GM19328 (cell line): ENCODE measurements around the gene SCAF4.

Experiments used
- ATAC-seq: cut with Tn5 transposase; IDR thresholded peaks from one replicate; pipeline ENCODE4 v1.9.1; 2021; ENCODE audit warnings: mild to moderate bottlenecking, moderate library complexity; ENCODE audit not compliant: unreplicated experiment

Gene SCAF4

DNA sequence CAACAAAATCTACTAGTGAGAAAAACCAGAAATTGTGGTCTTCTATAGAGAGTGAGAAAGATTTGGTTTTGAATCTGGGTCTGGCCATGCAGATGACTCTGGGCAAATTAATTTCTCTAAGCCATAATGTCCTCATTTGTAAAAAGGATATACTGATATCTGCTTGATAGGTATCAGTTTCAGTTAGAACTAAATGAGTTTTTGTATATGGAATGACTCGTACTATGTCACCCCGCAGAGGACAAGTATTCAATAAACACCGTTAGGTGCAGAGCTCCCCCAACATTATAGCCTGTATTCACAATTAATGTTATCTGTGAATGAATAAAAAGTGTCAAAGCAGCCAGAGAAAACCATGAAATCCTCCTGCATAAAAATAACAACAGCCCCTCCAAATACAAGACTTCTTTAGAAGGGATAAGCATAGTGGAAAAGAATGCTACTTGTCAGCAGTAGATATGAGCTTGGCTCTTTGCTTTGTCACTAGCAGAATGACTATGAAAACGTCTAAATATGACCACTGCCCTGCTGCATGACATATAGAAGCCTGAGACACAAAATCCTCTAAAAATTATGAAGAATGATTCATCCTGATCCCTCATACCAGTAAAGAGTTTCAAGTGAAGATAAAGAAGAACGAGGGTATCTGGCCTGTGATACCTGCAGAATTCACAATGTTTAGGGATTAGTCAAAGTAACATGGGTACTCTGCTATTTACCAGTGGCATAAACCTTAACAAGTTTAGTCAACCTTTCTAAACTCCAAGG lies 17.8 kb downstream of the SCAF4 start:
- no peak for ATAC-seq

DNA sequence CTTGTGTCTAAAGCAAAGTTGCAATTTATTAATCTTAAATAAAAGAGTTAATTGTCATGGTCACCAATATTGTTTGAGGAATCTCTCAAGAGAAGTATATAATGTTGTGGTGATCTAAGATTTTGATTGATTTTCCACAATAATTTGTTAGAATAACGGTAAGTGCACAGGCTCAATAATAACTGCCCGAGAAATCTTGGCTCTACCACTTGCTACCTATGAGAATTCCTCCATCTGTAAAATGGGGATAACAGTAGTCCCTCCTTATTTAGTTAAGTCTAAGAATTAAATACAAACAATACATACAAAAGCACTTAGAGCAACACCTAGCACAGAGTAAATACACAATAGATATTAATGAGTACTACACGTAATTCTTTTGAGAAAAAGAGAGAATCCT lies 18.8 kb downstream of the SCAF4 start:
- ATAC-seq, result no peak

GRCh38 chr21:31711745-31712285 lies 20.1 kb downstream of the SCAF4 start:
- ATAC-seq, result no peak

GRCh38 chr21:31711326-31711725 lies 20.6 kb downstream of the SCAF4 start:
- no peak for ATAC-seq

GRCh38 chr21:31710586-31710985 lies 21.3 kb downstream of the SCAF4 start:
- ATAC-seq, result no peak

DNA sequence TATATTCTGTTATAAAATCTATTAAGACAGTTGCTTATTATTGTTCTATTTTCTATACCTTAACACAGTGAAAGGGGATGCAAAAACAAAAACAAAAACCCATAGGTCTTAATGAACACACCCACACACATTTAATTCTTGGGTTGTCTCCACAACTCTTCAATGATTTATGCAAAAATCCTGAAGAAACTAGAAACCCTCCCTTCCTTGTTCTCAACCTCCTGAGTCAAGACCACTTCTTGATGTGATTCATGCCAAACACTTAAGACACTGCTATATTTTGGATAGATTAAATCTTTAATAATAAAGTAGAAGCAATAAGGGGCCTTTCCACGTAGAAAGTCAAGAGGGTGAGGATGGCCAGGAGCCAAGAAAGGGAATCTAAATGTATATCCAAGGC lies 23.4 kb downstream of the SCAF4 start:
- no peak for ATAC-seq

DNA sequence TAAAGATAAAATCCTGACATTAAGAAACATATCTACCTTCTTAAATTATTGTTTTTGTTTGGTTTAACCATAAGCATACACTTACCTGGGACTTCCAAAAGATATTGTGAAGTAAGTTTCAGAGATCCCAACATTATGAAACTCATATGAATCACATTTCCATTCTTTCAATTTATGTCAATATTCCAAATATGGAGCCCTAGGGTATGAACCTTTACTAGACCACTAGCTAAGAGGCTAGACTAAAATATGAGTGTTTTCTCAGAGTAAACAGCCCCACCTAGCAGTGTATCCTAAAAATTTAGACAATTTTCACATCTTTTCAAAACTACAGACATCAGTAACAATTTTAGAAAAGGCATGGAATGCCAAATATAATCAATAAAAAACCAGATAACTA lies 24.4 kb downstream of the SCAF4 start:
- ATAC-seq, result no peak

DNA sequence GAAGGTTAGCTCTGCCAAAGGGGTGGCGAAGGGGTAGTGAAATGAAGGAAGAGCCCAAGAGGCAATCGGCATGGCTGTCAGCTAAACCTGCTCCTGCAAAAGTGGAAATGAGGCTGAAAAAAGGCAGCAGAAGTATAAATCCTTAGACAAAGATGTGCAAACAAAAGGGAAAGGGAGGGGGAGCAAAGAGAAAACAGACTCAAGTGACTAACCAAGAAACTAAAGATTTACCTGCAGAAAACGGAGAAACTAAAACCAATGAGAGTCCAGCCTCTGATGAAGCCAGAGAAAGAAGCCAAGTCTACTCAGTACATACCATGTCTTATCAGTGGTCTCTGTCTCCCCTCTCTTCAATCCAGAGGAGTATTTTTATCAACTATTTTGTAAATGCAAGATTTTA lies 25.4 kb downstream of the SCAF4 start:
- ATAC-seq, result no peak

- no peak for ATAC-seq
These were observed 31.9 kb downstream of the SCAF4 start for GRCh38 chr21:31700040-31700439.

GRCh38 chr21:31698461-31698860 lies 33.5 kb downstream of the SCAF4 start:
- ATAC-seq, result no peak

- ATAC-seq, result no peak
These were observed 35.5 kb downstream of the SCAF4 start for GRCh38 chr21:31696424-31696823.

DNA sequence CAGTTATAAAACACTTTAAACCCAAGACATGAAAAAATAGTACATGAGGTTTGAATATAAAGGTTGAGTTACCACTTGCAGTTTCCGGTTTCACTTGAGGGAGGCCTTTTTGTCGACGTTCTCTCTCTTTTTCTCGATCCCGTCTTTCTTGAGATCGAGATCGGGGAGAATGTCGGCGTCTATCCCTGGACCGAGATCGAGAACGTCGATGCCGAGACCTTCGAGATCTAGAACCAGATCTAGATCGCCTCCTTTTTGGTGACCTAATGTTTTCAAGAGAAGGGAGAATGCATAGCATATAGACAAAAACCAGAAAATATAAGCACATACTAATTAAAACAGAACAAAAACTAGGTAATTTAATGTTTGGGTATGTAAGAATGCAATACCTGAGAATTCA lies 38.7 kb downstream of the SCAF4 start:
- ATAC-seq, result no peak

DNA sequence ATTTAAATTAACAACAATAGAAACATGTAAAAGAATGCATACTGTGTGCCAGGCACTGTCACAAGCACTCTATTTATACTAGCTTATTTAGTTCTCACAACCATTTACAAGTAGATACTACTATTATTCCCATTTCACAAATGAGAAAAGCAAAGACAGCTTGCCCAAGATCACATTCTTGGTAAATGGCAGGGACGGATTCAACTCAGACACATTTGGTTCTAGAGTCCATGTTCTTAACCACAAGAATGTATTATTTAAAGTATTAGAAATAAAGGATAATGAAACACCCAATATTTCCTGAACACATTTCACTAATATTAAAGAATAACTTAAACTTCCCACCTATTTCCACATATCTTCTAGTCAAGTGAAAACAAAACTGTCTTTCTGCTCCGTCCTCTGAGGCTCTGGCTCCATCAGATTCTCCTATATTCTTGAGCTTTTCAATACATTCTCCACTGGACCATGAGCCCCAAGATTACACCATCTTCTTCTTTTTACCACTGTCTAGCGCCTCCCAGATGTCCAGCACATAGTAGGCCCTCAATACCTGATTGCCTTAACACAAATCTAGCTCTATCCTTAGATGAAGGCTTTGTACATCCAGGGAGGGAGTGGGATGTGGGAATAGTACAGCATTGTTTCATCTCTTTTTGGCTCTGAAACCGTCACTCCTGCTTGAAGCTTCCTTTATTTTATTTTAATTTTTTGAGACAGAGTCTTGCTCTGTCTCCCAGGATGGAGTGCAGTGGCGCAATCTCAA lies 43.1 kb downstream of the SCAF4 start:
- no peak for ATAC-seq

GRCh38 chr21:31687108-31687507 lies 44.8 kb downstream of the SCAF4 start:
- ATAC-seq, result no peak

DNA sequence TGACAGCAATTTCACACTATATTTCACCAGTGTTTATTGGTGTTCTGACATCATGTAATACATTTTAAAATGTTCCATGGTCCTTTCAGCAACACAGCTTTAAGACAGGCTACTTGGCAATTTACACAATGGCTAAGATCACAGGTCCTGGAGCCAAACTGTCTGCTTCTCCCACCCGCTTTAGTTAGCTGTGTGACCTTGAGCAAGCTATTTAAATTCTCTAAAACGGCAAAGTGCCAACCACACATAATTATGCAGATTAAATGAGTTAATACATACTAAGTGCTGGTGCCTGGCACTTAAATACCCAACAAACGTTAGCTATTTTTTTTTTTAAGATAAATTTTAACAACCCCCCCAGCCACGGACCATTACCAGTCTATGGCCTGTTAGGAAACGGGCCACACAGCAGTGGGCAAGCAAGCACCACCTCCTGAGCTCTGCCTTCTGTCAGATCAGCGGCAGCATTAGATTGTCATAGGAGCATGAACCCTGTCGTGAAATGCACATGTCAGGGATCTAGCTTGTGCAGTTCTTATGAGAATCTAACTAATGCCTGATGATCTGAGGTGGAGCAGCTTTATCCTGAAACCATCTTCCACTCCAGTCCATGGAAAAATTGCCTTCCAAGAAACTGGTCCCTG lies 45.5 kb downstream of the SCAF4 start:
- no peak for ATAC-seq

DNA sequence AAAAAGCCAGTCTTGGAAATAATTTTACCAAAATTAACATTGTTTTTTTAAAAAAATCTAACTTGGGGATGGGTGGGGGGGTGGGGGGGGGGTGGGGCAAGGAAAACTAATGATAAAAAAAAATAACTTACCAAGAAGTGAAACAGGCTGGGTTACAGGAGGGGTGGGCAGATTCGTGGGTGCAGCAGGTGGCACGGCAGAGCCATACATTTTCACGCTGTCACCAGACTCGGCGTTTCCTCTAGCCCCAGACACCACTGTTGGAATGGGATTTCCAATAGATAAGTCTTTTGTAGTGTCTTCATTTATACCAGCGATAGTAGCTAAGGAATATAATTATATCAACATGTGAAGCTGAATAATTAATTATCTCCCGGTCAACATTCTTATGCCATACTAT lies 47.0 kb downstream of the SCAF4 start:
- ATAC-seq, result no peak

DNA sequence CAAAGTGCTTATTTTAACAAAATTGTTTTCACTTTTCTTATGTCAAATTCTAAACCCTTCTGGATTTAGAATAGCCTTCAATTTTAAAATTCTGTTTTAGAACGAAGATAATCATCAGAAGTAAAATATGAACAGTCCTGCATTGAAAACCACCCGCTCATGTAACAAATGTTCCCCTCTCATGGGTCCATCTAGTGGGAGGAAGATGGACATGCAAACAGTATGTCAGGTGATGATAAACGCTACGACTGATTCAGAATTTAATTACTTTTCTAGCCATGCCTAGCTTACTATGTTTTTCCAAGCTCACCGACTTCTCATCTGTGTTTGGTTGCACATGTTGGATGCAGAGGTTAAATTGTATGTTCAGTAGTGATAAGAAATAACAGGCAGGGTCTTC lies 48.9 kb downstream of the SCAF4 start:
- no peak for ATAC-seq

DNA sequence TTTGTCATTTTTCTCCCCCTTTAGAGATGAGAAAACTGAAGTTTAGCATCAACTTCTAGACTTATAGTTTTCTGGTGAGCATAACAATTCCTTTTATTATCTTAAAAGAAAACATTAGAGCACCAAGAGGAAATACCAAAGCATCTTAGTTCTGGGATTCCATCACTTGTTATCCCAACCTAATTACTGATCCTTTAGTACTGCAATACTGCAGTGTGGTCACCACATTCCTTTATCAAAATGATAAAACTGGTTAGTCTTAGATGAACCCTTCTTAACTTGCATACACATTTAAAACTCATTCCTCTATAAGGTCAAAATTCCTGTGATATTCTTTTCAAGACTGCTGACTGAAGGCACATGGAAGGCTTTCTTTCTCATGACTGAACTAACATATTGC lies 49.3 kb downstream of the SCAF4 start:
- ATAC-seq, result no peak

GRCh38 chr21:31678478-31678877 lies 53.4 kb downstream of the SCAF4 start:
- no peak for ATAC-seq

GRCh38 chr21:31677047-31677446 lies 54.9 kb downstream of the SCAF4 start:
- no peak for ATAC-seq

- no peak for ATAC-seq
These were observed 56.0 kb downstream of the SCAF4 start for GRCh38 chr21:31675960-31676359.

DNA sequence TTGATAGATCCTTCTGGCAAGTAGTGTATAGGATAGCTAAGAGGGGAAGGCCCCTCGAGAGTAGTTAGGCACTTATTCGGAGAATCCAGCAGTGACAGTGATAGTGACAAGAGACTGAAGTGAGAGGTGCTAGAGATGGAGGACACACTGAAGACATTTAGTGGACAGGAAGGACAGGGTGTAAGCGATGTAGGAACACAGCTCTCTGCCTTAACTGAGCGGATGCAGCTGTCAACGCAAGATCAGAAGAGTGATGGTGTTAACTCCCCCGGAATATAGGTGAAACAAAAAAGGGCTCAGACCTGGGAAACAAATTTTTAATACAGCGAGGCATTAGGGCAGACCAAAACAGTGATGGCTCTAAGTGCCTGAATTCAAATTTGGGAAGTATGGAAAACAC lies 56.6 kb downstream of the SCAF4 start:
- no peak for ATAC-seq
